ENCODE data around the gene GLRX3.
A peak's percentile ranks its signal among the peaks of the same experiment; 100 is the strongest.

GLRX3 gene

DNA sequence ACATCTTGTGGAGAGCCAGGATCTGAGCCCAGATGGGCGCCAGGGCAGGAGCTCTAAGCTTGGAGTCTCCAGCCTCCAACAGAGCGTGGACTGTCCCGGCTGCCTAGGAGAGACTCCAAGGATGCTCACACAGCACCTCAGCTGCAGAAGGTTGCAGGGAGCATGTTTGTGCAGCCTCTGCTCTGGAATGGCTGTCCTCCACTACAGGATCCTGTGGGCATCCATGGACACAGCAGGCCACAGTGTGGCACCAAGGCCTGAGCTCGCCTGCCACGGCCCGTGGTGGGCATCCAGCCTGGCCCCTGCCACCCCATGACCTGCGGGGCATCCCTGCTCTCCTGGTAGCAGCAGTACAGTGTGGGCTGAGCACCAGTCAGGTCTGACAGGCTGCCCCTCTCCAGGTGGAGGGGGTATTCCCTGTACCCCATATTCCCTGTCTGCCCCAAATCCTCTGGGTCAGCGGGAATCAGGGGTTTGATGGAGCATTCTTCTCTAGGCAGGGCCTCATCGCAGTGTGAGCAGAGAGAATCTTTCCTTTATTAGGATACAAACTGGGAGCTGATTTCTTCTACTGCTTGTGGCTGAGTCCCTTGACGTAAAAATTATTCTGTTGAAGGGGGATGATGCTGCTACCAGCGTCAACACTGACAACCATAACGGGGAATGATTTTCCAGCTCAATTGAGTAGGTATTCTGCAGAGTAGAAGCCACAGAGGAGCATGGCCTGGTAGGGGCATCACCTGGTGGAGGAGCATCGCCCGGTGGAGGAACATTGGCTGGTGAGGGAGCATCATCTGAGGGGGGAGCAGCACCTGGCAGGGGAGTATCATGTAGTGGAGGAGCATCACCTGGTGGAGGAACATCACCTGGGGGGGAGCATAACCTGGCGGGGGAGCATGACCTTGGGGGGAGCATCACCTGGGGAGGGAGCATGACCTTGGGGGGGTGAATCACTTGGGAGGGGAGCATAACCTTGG, 60.6 kb downstream of the GLRX3 start:
- no peak overlapping the region for H3K4ac ChIP-seq (ENCODE audit: low read depth in 1 of 2, low read length in 2 of 2)
- no peaks in the 10 kb centered on the region for H3K27me3 ChIP-seq (ENCODE audit: control insufficient read depth in 1 of 2, insufficient read depth in 1 of 2, low read length in 2 of 2)
- no peaks in the 10 kb centered on the region for H3K9me3 ChIP-seq (ENCODE audit: control insufficient read depth, low read length)
- no peak overlapping the region for H2BK120ac ChIP-seq (ENCODE audit: low read depth, low read length)
- H2AFZ ChIP-seq (ENCODE audit: low read depth, low read length): no peak overlapping the region
- peaks cover 2% of the 10 kb centered on the region for H3K79me1 ChIP-seq (replicated peaks; ENCODE audit: low read length, poor library complexity, severe bottlenecking)
- H3K14ac ChIP-seq (ENCODE audit: low read length in 2 of 2): no peak overlapping the region
- no peak overlapping the region for H4K8ac ChIP-seq (ENCODE audit: low read length)
- H3K4me2 ChIP-seq (ENCODE audit: low read length, poor library complexity, severe bottlenecking): no peak overlapping the region
- no peak overlapping the region for H3K4me3 ChIP-seq (ENCODE audit: insufficient read depth in 1 of 2, low read depth in 1 of 2, low read length in 2 of 2)
- DNase-seq: no peak
- H3K27ac ChIP-seq (ENCODE audit: low read length, poor library complexity, severe bottlenecking): no peak overlapping the region
- H3K4me1 ChIP-seq (ENCODE audit: control insufficient read depth, insufficient read depth, low read depth, low read length): peaks cover 11% of the 10 kb centered on the region
- no peak overlapping the region for H3K18ac ChIP-seq (ENCODE audit: low read depth in 1 of 2, low read length in 2 of 2)
- H2AK5ac ChIP-seq (ENCODE audit: low read length, severe bottlenecking): no peak overlapping the region
- H3K36me3 ChIP-seq (ENCODE audit: control insufficient read depth in 1 of 2, insufficient read depth in 2 of 2, low read depth in 1 of 2, low read length in 2 of 2): peaks cover 11 to 31% of the 10 kb centered on the region in 2 experiments
- H3K23ac ChIP-seq (ENCODE audit: low read length in 2 of 2): no peak overlapping the region
- 95% methylated on average over 15 of the region's 15 CpGs for WGBS
- H4K91ac ChIP-seq (ENCODE audit: low read length): no peak overlapping the region
- no peak overlapping the region for H2BK12ac ChIP-seq (ENCODE audit: low read length in 2 of 2)
- H2BK15ac ChIP-seq (ENCODE audit: low read depth, poor library complexity, severe bottlenecking): peak overlapping the region; percentile 31
- H2BK5ac ChIP-seq (ENCODE audit: low read depth, low read length, poor library complexity, severe bottlenecking): no peak overlapping the region
- no peak overlapping the region for H3K9ac ChIP-seq (ENCODE audit: low read length)

DNA sequence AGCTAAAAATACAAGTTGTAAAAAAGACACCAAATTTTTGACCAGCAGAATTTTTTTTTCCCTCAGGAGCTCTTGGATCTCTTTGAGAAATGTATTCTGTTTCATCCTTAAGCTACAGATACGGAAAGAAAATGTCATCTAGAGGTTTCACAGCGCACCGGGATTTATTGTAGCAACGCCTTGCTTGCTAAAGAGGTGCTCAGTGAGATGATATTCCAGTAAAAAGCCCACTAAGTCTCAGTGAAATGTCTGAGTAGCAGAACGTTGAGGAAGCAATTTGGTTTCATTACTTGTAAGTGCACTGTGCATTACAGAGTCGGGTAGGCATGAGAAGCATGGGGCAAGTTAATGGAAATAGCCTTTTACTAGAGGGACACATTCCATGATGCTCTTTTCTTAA, 62.5 kb downstream of the GLRX3 start:
- Histone ChIP-seq H3K4ac (ENCODE audit: low read depth in 1 of 2, low read length in 2 of 2) (no peak overlapping the region), H3K4me1 (ENCODE audit: control insufficient read depth, insufficient read depth, low read depth, low read length) (peaks cover 13% of the 10 kb centered on the region), H3K4me2 (ENCODE audit: low read length, poor library complexity, severe bottlenecking) (no peak overlapping the region), H3K4me3 (ENCODE audit: insufficient read depth in 1 of 2, low read depth in 1 of 2, low read length in 2 of 2) (no peak overlapping the region), H3K9me3 (ENCODE audit: control insufficient read depth, low read length) (no peaks in the 10 kb centered on the region), H3K27ac (ENCODE audit: low read length, poor library complexity, severe bottlenecking) (no peak overlapping the region), H2AFZ (ENCODE audit: low read depth, low read length) (no peak overlapping the region), H2BK15ac (ENCODE audit: low read depth, poor library complexity, severe bottlenecking) (no peak overlapping the region), H2AK5ac (ENCODE audit: low read length, severe bottlenecking) (no peak overlapping the region), H2BK12ac (ENCODE audit: low read length in 2 of 2) (no peak overlapping the region), H4K91ac (ENCODE audit: low read length) (no peak overlapping the region), H3K23ac (ENCODE audit: low read length in 2 of 2) (no peak overlapping the region), H3K14ac (ENCODE audit: low read length in 2 of 2) (no peak overlapping the region), H3K79me1 (replicated peaks; ENCODE audit: low read length, poor library complexity, severe bottlenecking) (no peaks in the 10 kb centered on the region), H3K9ac (ENCODE audit: low read length) (no peak overlapping the region), H3K18ac (ENCODE audit: low read depth in 1 of 2, low read length in 2 of 2) (no peak overlapping the region), H2BK120ac (ENCODE audit: low read depth, low read length) (no peak overlapping the region), H3K36me3 (ENCODE audit: control insufficient read depth in 1 of 2, insufficient read depth in 2 of 2, low read depth in 1 of 2, low read length in 2 of 2) (peaks cover 11 to 26% of the 10 kb centered on the region in 2 experiments), H3K27me3 (ENCODE audit: control insufficient read depth in 1 of 2, insufficient read depth in 1 of 2, low read length in 2 of 2) (no peaks in the 10 kb centered on the region), H4K8ac (ENCODE audit: low read length) (no peak overlapping the region), H2BK5ac (ENCODE audit: low read depth, low read length, poor library complexity, severe bottlenecking) (no peak overlapping the region)
- no peak for DNase-seq
- WGBS: 91% methylated on average over 6 of the region's 6 CpGs

DNA sequence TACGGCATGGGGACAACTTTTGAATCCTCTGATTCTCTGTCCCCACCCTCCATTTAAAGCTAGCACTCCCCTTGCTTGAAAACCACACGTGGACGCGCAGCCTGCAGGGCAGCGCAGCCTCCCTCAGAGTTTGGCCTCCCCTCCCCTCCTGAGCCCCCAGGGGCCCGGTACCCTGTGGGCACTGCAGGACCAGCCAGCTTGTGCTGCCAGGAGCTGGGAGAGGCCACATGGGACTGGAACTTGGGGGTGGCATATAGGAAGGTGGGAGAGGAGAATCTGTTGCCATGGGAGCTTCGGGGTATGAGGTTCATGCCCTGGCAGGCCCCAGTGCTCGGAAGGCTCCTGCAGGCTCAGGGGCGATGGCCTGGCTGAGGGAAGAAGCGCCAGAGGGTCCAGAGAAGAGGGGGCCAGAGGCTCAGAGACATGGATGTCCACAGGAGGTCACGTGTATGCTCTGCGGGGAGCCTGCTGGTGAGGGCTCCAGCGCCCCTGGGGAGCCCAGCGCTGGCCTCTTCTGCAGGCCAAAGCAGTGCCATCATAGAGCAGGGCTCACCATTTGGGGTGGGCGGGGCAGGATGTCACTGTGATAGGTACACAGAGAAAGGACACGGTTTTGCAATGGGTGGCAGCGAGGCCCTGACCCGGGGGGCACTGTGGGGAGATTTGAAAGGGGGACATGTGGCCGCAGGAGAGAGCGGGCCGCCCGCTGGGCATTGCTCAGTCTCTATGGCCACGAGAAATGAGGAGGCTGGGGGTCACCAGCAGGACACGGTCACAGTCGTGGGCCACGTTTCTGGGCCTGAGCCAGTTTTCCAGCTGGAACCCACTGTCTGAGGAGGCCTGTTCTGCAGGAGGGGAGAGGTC, 64.2 kb downstream of the GLRX3 start:
- Histone ChIP-seq H2BK120ac (ENCODE audit: low read depth, low read length) (no peak overlapping the region), H4K91ac (ENCODE audit: low read length) (no peak overlapping the region), H3K18ac (ENCODE audit: low read depth in 1 of 2, low read length in 2 of 2) (no peak overlapping the region), H3K36me3 (ENCODE audit: control insufficient read depth in 1 of 2, insufficient read depth in 2 of 2, low read depth in 1 of 2, low read length in 2 of 2) (peaks cover 11 to 17% of the 10 kb centered on the region in 2 experiments), H3K14ac (ENCODE audit: low read length in 2 of 2) (no peak overlapping the region), H3K4me2 (ENCODE audit: low read length, poor library complexity, severe bottlenecking) (no peak overlapping the region), H2BK15ac (ENCODE audit: low read depth, poor library complexity, severe bottlenecking) (no peak overlapping the region), H3K27ac (ENCODE audit: low read length, poor library complexity, severe bottlenecking) (no peak overlapping the region), H3K79me1 (replicated peaks; ENCODE audit: low read length, poor library complexity, severe bottlenecking) (no peaks in the 10 kb centered on the region), H3K9me3 (ENCODE audit: control insufficient read depth, low read length) (no peaks in the 10 kb centered on the region), H3K4me1 (ENCODE audit: control insufficient read depth, insufficient read depth, low read depth, low read length) (peaks cover 6% of the 10 kb centered on the region), H4K8ac (ENCODE audit: low read length) (no peak overlapping the region), H3K4me3 (ENCODE audit: insufficient read depth in 1 of 2, low read depth in 1 of 2, low read length in 2 of 2) (no peak overlapping the region), H3K23ac (ENCODE audit: low read length in 2 of 2) (no peak overlapping the region), H3K27me3 (ENCODE audit: control insufficient read depth in 1 of 2, insufficient read depth in 1 of 2, low read length in 2 of 2) (no peaks in the 10 kb centered on the region), H2AFZ (ENCODE audit: low read depth, low read length) (no peak overlapping the region), H3K4ac (ENCODE audit: low read depth in 1 of 2, low read length in 2 of 2) (no peak overlapping the region), H2BK12ac (ENCODE audit: low read length in 2 of 2) (no peak overlapping the region), H3K9ac (ENCODE audit: low read length) (no peak overlapping the region), H2BK5ac (ENCODE audit: low read depth, low read length, poor library complexity, severe bottlenecking) (no peak overlapping the region), H2AK5ac (ENCODE audit: low read length, severe bottlenecking) (no peak overlapping the region)
- DNase-seq: no peak
- WGBS: 87% methylated on average over 26 of the region's 26 CpGs

DNA sequence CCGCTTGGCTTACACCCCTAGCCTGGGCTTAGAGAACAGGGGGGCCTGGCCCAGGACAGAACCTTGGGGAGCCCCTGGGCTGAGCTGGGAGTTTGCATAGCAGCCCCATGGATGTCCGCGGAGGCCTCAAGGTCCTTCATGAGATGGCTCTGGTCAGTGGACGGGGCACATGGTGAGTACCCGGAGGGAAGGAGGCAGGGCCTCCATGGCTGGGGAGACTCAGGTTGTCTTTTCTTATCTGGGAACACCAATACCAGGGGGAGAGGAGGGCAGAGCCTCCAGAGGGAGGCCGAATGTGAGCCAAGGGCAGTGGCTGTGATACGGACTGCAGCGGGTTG, 64.8 kb downstream of the GLRX3 start:
- H2BK5ac ChIP-seq (ENCODE audit: low read depth, low read length, poor library complexity, severe bottlenecking): no peak overlapping the region
- no peak overlapping the region for H3K4ac ChIP-seq (ENCODE audit: low read depth in 1 of 2, low read length in 2 of 2)
- no peak overlapping the region for H2AFZ ChIP-seq (ENCODE audit: low read depth, low read length)
- peaks cover 6% of the 10 kb centered on the region for H3K4me1 ChIP-seq (ENCODE audit: control insufficient read depth, insufficient read depth, low read depth, low read length)
- H3K27ac ChIP-seq (ENCODE audit: low read length, poor library complexity, severe bottlenecking): no peak overlapping the region
- no peak overlapping the region for H3K23ac ChIP-seq (ENCODE audit: low read length in 2 of 2)
- no peak overlapping the region for H2AK5ac ChIP-seq (ENCODE audit: low read length, severe bottlenecking)
- H4K8ac ChIP-seq (ENCODE audit: low read length): no peak overlapping the region
- DNase-seq: no peak
- no peak overlapping the region for H2BK12ac ChIP-seq (ENCODE audit: low read length in 2 of 2)
- no peaks in the 10 kb centered on the region for H3K9me3 ChIP-seq (ENCODE audit: control insufficient read depth, low read length)
- H4K91ac ChIP-seq (ENCODE audit: low read length): no peak overlapping the region
- no peaks in the 10 kb centered on the region for H3K27me3 ChIP-seq (ENCODE audit: control insufficient read depth in 1 of 2, insufficient read depth in 1 of 2, low read length in 2 of 2)
- H3K14ac ChIP-seq (ENCODE audit: low read length in 2 of 2): no peak overlapping the region
- H2BK15ac ChIP-seq (ENCODE audit: low read depth, poor library complexity, severe bottlenecking): no peak overlapping the region
- H3K18ac ChIP-seq (ENCODE audit: low read depth in 1 of 2, low read length in 2 of 2): no peak overlapping the region
- peaks cover 11% of the 10 kb centered on the region in 2 experiments for H3K36me3 ChIP-seq (ENCODE audit: control insufficient read depth in 1 of 2, insufficient read depth in 2 of 2, low read depth in 1 of 2, low read length in 2 of 2)
- WGBS: 96% methylated on average over 8 of the region's 8 CpGs
- H2BK120ac ChIP-seq (ENCODE audit: low read depth, low read length): no peak overlapping the region
- H3K4me2 ChIP-seq (ENCODE audit: low read length, poor library complexity, severe bottlenecking): no peak overlapping the region
- no peaks in the 10 kb centered on the region for H3K79me1 ChIP-seq (replicated peaks; ENCODE audit: low read length, poor library complexity, severe bottlenecking)
- H3K4me3 ChIP-seq (ENCODE audit: insufficient read depth in 1 of 2, low read depth in 1 of 2, low read length in 2 of 2): no peak overlapping the region
- no peak overlapping the region for H3K9ac ChIP-seq (ENCODE audit: low read length)
